HG03097 (cell line): ENCODE measurements around the gene REV3L.
"Not testable (repeated sequence)": the region's sequence is repeated elsewhere in the genome, so short reads cannot be mapped to it uniquely, and the experiment has no call there.

Source experiments
- ATAC-seq: cut with Tn5 transposase; IDR thresholded peaks from one replicate; pipeline ENCODE4 v1.9.1; 2021; ENCODE audit not compliant: unreplicated experiment, low FRiP score

REV3L gene

DNA sequence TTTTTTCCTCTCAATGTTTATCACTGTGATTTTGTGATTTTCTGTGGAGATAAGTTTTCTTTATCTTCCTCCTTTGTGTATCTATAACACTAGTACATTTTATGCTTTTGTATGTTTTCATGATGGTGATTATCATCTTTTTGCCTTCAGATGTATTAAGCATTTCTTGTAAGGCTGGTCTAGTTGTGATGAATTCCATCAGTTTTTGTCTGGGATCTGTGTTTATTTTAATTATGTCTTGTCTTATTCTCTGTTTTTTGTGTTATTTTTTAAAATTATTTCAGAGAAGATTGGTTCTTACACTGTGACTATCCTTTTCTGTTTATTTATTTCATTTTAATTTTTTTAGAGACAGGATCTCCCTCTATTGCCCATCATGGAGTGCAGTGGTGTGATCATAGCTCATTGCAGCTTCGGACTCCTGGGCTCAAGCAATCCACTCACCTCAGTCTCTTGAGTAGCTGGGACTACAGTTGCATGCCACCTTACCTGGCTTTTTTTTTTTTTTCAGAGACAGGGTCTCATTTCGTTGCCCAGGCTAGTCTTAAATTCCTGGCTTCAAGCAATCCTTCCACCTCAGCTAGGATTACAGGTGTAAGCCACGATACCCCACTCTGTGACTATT, 208.3 kb downstream of the REV3L start:
- no peak for ATAC-seq

DNA sequence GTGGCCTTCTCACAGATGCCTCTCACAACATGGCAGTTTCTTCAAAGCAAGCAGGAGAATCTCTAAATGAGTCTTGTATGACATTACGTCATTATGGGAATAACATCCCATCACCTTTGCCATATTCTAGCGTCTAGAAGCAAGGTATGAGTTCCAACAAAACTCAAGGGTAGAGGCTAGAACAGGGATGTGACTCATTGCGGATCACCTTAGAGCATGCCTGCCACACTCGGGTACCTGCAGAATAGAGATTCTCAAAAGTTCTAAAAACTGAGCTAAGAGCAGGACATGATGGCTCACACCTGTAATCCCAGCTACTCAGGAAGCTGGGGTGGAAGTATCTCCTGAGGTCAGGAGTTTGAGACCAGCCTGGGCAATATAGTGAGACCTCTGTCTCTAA, 212.9 kb downstream of the REV3L start:
- no peak for ATAC-seq

DNA sequence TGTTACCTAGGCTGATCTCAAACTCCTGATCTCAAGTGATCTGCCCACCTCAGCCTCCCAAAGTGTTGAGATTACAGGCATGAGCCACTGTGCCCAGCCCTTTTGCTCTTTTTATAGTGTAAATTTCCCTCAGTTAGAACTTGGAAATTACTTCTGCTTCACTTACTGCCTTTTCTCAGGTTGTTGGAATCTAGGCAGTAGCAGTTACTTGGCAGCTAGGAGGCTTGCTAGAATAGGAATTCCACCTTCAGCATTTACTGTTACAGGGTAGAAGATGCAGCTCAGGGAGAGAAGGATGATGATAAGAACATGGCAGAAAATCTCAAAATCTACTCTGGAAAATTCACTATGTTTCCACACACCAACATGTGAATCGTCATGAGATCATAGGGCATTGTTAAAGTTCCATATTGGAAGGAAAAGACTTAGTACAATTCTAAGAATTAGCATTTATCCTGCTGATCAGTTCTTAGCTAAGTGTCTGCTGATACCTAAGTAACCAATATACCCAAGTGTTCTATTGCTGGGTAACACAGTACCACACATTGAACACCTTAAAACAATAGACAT, 213.5 kb downstream of the REV3L start:
- ATAC-seq, result no peak

DNA sequence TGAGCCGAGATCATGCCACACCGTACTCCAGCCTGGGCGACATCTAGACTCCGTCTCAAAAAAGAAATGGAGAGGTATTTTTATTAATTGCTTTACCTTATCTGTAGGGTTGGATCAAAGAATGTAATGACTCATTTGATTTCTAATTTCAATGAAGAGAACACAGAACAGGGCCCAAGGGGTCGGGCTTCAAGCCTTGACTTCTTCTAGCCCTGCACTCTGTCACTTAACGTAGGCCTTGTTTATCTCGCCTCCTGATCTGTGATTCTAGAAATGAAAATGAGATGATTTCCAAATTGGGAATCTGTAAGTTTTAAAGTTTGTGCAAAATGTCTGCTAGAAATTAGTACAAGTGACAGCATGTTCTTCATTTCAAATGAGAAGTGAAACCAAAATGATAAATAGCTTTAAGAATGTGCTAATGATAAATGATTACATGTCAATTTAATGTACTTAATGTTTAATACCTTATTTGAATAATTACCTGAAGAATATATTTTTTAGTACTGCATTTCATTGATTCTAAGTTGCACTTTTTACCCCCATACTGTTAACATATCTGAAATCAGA, 215.2 kb downstream of the REV3L start:
- no peak for ATAC-seq

DNA sequence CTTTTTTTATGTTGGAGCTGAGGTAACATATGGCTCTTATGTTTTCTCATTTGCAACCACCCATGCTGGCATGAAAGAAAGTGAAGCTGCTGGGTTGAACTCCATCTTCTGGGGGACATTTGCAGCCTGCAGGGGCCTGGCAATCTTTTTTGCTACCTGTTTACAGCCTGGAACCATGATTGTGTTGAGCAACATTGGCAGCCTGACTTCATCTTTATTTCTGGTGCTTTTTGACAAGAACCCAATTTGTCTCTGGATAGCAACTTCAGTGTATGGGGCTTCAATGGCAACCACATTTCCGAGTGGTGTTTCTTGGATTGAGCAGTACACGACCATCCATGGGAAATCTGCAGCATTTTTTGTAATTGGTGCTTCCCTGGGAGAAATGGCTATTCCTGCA, 216.7 kb downstream of the REV3L start:
- no peak for ATAC-seq

DNA sequence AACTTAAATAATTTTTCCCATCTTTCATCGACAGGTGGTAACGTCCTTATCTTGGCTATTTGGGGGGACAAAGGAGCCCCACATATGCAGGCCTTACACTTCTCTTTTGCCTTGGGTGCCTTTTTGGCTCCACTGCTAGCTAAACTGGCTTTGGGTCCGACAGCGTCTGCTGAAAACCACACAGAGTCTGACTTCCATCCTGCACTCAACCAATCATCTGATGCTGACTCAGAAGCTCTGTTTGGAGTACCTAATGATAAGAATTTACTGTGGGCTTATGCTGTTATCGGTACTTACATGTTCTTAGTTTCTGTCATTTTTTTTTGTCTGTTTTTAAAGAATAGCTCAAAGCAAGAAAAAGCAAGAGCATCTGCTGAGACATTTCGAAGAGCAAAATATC, 217.2 kb downstream of the REV3L start:
- no peak for ATAC-seq

DNA sequence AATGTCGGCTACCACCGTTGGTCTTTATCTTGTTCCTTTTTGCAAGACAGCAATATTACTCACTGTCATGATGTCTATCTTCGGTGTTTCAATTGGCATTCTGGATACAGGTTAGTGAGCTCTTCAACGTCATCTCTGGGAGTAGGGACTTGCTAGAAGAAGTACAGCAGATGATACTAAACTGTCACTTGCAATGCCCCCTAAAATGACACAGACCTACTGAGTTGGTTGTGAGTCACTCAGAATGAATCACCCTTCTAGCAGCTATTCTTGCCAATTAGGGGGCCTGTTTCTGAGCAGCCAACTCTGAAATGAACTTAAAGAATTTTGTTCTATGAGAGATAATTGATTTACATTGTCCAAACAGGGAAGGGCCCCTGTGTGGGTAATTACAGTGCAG, 219.2 kb downstream of the REV3L start:
- ATAC-seq, result no peak

DNA sequence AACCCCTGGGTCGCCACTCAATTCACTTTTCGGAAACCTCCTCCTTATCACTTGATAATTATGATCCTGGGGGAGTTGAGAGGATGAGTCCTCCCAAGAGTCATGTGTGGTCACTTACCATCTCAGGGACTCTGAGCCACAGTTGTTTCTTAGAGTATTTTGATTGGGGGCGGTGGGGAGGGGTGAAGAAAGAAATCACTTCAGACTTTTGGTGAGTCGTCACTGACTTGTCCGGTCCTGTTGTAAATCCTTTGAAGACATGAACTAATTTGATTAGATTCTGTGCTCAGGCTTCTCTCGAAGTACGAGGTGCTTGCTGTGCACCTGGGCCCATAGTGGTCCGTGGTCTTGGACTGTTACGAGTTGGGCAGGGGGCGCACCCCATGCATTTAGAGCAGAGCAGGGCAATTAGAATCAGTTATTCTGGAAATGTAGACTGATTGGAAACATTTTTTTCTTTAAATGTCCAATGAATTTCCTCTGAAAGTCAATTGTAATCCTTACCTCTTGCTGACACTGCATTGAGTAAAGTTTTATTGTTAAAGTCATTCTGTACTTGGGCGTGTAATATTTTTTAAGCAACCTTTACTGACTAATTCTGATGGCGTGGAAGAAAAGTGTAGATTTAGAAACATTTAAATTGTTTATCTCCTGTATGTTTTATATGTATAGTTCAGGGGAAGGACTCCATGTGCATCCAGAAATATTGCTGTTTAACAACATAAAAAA, 222.3 kb downstream of the REV3L start:
- no peak for ATAC-seq

DNA sequence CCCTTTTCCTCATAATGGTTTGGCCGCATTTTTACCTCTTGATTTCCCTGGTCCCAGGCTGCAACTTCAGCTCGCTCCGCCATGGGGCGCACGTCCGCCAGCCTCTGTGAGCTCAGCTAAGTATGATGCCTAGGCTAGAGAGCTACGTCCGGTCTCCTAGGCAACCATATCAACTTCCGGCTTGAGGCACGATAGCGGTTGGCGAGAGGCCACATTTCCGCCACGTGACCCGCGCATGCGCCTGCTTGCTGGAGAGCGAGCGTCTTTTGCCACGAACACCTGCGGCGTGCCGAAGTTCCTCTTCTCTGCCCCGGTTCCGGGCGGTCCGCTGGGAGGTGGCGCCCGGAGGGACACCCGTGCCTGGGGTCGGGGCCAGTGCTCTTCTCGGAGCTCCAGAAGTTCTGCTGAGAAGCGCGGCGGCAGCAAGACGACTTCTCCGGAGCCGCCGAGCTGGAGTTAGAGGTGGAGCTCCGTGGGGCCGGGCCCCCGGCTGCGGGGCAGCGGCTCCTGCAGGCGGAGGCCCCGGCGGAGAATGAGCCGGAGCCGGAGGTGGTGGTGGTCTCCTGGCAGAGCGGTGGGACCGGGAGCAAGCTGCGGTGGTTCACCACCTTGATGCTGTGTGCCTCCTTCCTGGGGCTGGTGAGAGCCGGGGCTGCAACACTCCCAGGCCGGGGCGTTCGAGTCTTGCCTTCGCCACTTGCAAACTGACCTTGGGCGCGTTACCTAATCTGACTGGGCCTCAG, 223.8 kb downstream of the REV3L start:
- ATAC-seq, result peak; percentile 97

DNA sequence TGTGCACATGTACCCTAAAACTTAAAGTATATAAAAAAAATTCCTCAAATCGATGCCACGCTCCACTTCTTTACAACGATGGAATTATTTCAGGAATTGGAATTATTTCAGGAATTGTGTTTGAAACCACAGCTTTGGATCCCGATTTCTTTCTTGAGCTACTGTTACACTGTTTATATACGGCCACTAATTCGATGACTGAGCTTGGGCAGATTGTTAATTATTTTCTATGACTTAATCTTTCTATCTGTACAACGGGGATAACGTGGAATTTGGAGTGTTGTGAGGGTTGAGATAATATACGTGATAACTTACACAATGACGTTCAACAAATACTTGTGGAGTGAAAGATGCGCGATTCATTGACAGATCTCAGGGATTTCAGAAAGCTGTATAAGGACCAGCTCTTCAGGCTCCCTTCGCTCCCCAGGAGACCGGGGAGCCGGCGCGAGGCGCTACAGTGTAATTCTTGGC, 224.4 kb downstream of the REV3L start:
- no peak for ATAC-seq

DNA sequence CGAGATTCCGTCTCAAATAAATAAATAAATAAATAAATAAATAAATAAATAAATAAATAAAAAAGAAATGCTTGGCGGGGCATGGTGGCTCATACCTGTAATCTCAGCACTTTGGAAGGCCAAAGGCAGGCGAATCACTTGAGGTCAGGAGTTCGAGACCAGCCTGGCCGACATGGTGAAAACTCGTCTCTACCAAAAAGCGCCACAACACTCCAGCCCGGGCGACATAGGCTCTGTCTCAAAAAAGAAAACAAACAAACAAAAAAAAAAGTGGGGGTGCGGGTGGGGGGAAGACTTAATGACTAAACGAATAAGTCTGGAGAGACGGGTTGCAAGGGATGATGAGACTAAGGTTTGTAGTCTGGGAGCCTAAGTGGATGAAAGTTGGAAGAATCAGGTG, 225.0 kb downstream of the REV3L start:
- ATAC-seq, result no peak

DNA sequence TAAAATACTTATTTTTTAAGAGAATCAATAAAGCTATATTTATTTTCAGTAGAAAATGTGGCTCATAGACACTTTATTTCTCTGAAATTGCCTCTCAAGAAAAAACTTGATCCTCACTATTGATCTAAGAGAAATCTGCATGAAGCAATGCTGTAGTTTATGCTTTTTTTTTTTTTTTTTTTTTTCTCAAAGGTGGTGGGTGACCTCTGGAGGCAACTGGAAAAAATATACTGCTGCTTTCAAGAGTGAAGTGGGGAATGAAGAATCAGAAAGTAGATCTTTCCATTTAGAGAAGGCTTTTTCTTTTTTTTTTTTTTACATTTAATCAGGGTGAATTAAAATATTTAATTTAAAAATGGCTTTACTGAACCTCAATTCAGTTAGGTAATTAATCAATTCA, 226.4 kb downstream of the REV3L start:
- ATAC-seq, result no peak

DNA sequence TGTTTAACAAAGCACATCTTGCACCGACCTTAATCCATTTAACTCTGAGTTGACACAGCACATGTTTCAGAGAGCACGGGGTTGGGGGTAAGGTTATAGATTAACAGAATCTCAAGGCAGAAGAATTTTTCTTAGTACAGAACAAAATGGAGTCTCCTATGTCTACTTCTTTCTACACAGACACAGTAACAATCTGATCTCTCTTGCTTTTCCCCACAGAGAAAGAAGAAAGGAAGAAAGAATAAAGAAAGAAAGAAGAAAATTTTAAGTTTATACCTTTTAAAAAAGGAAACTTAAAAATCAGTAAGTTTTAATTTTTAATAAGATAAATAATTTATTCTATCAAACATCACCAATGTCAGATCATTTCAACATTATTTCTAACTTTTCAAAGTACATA, 227.2 kb downstream of the REV3L start:
- ATAC-seq, result not testable (repeated sequence)

DNA sequence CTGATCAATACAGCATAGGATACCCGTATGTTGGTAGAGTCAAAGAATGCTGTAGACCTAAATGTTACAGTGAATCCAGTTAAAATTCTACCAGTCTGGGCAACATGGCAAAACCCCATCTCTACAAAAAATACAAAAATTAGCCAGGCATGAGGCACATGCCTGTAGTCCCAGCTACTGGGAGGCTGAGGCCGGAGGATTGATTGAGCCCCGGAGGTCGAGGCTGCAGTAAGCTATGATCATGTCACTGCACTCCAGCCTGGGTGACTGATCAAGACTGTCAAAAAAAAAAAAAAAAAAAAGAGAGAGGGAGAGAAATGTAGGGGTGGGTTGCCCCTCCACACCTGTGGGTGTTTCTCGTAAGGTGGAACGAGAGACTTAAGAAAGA, 228.2 kb downstream of the REV3L start:
- ATAC-seq, result no peak

DNA sequence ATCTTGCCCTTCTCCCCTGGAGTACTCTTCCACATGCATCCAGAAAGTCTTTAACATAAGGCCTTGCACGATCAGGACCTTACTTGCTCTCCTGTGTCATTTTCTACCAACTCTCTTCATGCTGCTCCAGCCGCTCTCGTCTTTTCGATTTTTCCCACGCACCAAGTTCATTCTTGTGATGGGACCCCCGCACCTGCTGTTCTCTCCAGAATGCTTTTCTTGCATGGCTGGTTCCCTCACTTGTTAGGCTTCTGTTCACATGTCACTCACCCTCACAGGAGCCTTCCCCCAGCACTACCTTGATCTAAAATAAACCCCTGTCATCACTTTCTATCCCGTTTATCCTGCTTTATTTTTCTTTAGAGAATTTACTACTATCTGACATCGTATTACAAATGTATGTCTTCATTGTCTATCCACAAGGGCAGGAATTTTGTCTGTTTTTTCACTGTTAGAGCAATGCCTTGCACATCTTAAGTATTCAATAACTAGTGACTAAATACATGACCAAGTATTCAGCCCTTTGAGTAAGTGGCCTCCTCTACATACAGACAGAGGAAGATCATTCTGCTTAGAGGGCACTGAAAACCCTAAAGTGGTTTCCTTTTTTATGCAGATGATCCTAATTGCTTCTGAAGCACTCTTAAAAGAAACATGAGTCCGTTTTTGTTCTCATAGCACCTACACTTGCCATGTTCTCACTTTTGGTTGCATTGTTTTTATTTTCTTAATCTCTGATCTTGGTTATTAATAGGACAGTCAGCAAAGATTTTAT, 228.8 kb downstream of the REV3L start:
- ATAC-seq, result no peak

DNA sequence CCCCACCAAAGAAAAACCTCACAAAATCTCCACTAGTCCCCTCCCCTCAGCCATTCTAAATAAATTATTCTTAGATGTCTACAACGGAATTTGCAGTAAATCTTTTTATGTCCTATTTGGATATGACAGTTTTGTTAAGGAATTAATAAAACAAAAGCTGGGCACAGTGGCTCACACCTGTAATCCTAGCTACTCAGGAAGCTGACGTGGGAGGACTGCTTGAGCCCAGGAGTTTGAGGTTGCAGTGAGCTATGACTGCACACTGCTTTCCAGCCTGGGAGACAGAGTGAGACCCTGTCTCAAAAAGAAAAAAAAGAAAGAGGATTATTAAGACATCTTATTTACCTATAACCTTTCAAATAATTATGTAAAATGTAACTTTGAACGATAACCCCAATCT, 230.3 kb downstream of the REV3L start:
- ATAC-seq, result no peak

DNA sequence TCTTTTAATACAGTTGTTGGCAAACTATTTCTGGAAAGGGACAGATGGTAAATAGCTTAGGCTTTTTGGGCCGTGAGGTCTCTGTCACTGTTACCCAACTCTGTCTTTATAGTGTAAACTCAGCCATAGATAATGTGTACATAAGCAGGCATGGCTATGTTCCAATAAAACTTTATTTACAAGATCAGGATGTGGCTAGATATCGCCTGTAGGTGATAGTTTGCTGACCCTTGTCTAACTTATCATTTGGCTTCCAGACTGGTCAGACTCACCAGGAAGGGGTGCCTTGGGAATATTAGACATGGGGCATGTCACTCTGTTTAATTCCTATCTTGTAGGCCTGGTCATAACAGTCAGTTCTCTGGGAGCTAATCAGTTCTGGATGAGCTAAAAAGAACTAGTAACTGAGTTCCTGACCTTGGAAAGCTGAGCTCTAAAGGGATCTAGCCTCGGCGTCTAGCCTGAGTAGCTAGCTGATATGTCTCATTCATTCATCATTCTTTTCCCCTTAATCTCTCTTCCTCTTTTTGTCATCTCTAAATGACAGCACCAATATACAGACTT, 232.1 kb downstream of the REV3L start:
- ATAC-seq, result no peak
